HepG2 (cell line): ENCODE data around the gene NACC2. TPM values are rescaled to one million over a fixed set of nuclear protein-coding genes. Genes with fewer than 3 reads are reported as not detected.

Source experiments
- ATAC-seq: fragments of 200-7000 bp; cut with Tn5 transposase; 3 replicates; pipeline ENCODE4 v1.9.1; 2020; ENCODE audit warnings: mild to moderate bottlenecking, moderate library complexity
- BruUV-seq: library from RNA; stranded (reverse); fragments of 400-500 nt; replicated peaks from 2 replicates; lab custom pipeline; 2021; lab: Mats Ljungman, UMichigan
- CTCF ChIA-PET: fragments of 300-600 bp; formaldehyde crosslinking; extraction: SDS; loops from one replicate; lab custom pipeline; 2021; ENCODE audit warnings: low total read pairs, inconsistent platforms, low intra/inter-chr PET ratio; lab: Yijun Ruan, JAX
- POLR2A ChIA-PET: fragments of 350-600 bp; sonication (Branson Sonifier 250); formaldehyde crosslinking; loops from one replicate; lab custom pipeline; 2020; ENCODE audit warnings: antibody characterized with exemption, inconsistent platforms; lab: Yijun Ruan, JAX
- DNase-seq: peaks from one replicate; pipeline ENCODE4 v3.0.0-alpha.2; 2015; ENCODE audit warnings: low spot score
- FAIRE-seq: peaks from 3 replicates; lab custom pipeline; 2011; peaks lifted over from hg19 to GRCh38; lab: Jason Lieb, UNC
- H2AFZ ChIP-seq: one replicate; pipeline ENCODE4 v1.6.1; 2011; ENCODE audit warnings: low read length, inconsistent platforms
- H3K27ac ChIP-seq: fragments of 300-600 bp; 3 replicates; pipeline ENCODE4 v1.8.0; 2011; ENCODE audit warnings: mixed run types, mild to moderate bottlenecking, mixed read lengths, low read length, inconsistent platforms; ENCODE audit not compliant: insufficient read depth; ENCODE audit errors: extremely low read length
- H3K27me3 ChIP-seq, 2 experiments: fragments of 200-600 bp in 1 of 2; 2 replicates in 1 of 2; 3 replicates in 1 of 2; pipeline versions ENCODE4 v1.6.0 to v1.8.0; 2011; ENCODE audit warnings: low read length in 2 of 2, mild to moderate bottlenecking in 2 of 2, moderate library complexity in 2 of 2, inconsistent platforms in 1 of 2; ENCODE audit not compliant: insufficient read depth in 2 of 2, control insufficient read depth in 1 of 2
- H3K36me3 ChIP-seq, 2 experiments: fragments of 200-600 bp in 1 of 2; replicated peaks in 1 of 2; 2 replicates in 1 of 2; 3 replicates in 1 of 2; pipeline versions ENCODE4 v1.5.1 to v1.8.0; 2011; ENCODE audit warnings: low read length in 2 of 2, inconsistent platforms in 1 of 2; ENCODE audit not compliant: insufficient read depth in 2 of 2, control insufficient read depth in 1 of 2
- H3K4me1 ChIP-seq: 2 replicates; pipeline ENCODE4 v1.5.1; 2012; ENCODE audit warnings: low read length, inconsistent platforms; ENCODE audit not compliant: insufficient read depth
- H3K4me2 ChIP-seq: 2 replicates; pipeline ENCODE4 v1.6.0; 2011; ENCODE audit warnings: low read depth, low read length, inconsistent platforms
- H3K4me3 ChIP-seq, 3 experiments: fragments of 200-600 bp in 1 of 3; sonication (generic), shearing (Covaris generic) in 1 of 3; replicated peaks in 1 of 3; 2 replicates each; pipeline ENCODE4 v1.5.1; 2011 to 2016; ENCODE audit warnings: low read length in 3 of 3, inconsistent platforms in 2 of 3, low read depth in 2 of 3, mild to moderate bottlenecking in 2 of 3, control low read depth in 1 of 3, mixed read lengths in 1 of 3; ENCODE audit not compliant: insufficient read depth in 1 of 3
- H3K79me2 ChIP-seq: one replicate; pipeline ENCODE4 v1.6.1; 2011; ENCODE audit warnings: low read length, inconsistent platforms; ENCODE audit not compliant: insufficient read depth
- H3K9ac ChIP-seq: 2 replicates; pipeline ENCODE4 v1.6.0; 2011; ENCODE audit warnings: mild to moderate bottlenecking, low read depth, low read length, inconsistent platforms; ENCODE audit not compliant: insufficient read depth
- H3K9me3 ChIP-seq: 2 replicates; pipeline ENCODE4 v1.5.1; 2012; ENCODE audit warnings: mild to moderate bottlenecking, low read length
- H4K20me1 ChIP-seq: 2 replicates; pipeline ENCODE4 v1.6.0; 2011; ENCODE audit warnings: inconsistent platforms, mild to moderate bottlenecking, low read length, moderate library complexity; ENCODE audit not compliant: insufficient read depth
- AGO1 ChIP-seq: fragments of 200-400 bp; formaldehyde crosslinking; IDR thresholded peaks from 2 replicates; pipeline ENCODE4 v1.6.1; 2017; ENCODE audit warnings: mild to moderate bottlenecking, low read depth, low read length, moderate library complexity; ENCODE audit not compliant: poor library complexity, severe bottlenecking
- CENPT ChIP-seq: sonication (generic); formaldehyde crosslinking; IDR thresholded peaks from 2 replicates; pipeline ENCODE4 v1.8.0; 2022; ENCODE audit warnings: low read depth, mild to moderate bottlenecking, moderate library complexity, missing genetic modification reagents
- GTF2F1 ChIP-seq: fragments of 150-350 bp; IDR thresholded peaks from 2 replicates; pipeline ENCODE4 v1.6.1; 2014; ENCODE audit warnings: low read length
- NFAT5 ChIP-seq: sonication (generic); formaldehyde crosslinking; IDR thresholded peaks from 2 replicates; pipeline ENCODE4 v1.4.0; 2020; ENCODE audit warnings: missing genetic modification reagents
- NR0B2 ChIP-seq: sonication (generic); formaldehyde crosslinking; IDR thresholded peaks from 2 replicates; pipeline ENCODE4 v1.4.0; 2020; ENCODE audit warnings: mild to moderate bottlenecking, missing genetic modification reagents
- RFX3 ChIP-seq: IDR thresholded peaks from 2 replicates; pipeline ENCODE4 v1.6.1; 2016; ENCODE audit warnings: missing biosample characterization, missing genetic modification reagents
- THYN1 ChIP-seq: sonication (generic); formaldehyde crosslinking; IDR thresholded peaks from 2 replicates; pipeline ENCODE4 v1.8.1; 2023; ENCODE audit warnings: low read depth, mild to moderate bottlenecking, moderate library complexity, missing genetic modification reagents, borderline replicate concordance
- ZBTB14 ChIP-seq: sonication (generic); formaldehyde crosslinking; IDR thresholded peaks from 2 replicates; pipeline ENCODE4 v1.4.0; 2020; ENCODE audit warnings: missing genetic modification reagents
- ZNF138 ChIP-seq: sonication (generic); formaldehyde crosslinking; IDR thresholded peaks from 2 replicates; pipeline ENCODE4 v1.5.0; 2020; ENCODE audit warnings: mild to moderate bottlenecking, low read depth, missing genetic modification reagents
- ZNF264 ChIP-seq: sonication (generic); formaldehyde crosslinking; IDR thresholded peaks from 2 replicates; pipeline ENCODE4 v1.4.0; 2020; ENCODE audit warnings: missing genetic modification reagents
- ZNF687 ChIP-seq: sonication (generic); formaldehyde crosslinking; IDR thresholded peaks from 2 replicates; pipeline ENCODE4 v1.5.1; 2020; ENCODE audit warnings: mild to moderate bottlenecking, missing genetic modification reagents, moderate library complexity
- WGBS: methylation state at CpG from one replicate; pipeline ENCODE4 v1.1.6; 2017; ENCODE audit warnings: low lambda C conversion rate; 5-methylcytosine and 5-hydroxymethylcytosine counted together
- in situ Hi-C: cut with HindIII; loops from 2 replicates; pipeline ENCODE4 v1.10.0; 2017; ENCODE audit warnings: low pct_unique_long_range_greater_than_20kb; ENCODE audit not compliant: extremely low pct_ligation_motif_present
- intact Hi-C: fragments of 100-400 bp; cut with micrococcal nuclease; formaldehyde crosslinking; loops from one replicate; pipeline ENCODE4 v1.10.0; 2022; ENCODE audit not compliant: unreplicated experiment
- polyA plus RNA-seq, 8 experiments: library from polyadenylated mRNA; depleted of rRNA in 3 of 8; stranded (reverse) in 7 of 8; unstranded in 1 of 8; fragments of >200 nt; fragmentation: Illumina TruSeq in 4 of 8; extraction: Trizol in 4 of 8; gene quantifications; 2 replicates each; pipeline versions ENCODE4 v1.2.1 to v1.2.3, GENCODE V29; 2011 to 2016; ENCODE audit warnings: low read depth in 4 of 8, missing spikeins in 1 of 8, mixed read lengths in 1 of 8; ENCODE audit not compliant: insufficient read depth in 1 of 8
- total RNA-seq, 5 experiments: library from RNA; depleted of rRNA; stranded (reverse); fragments of >200 nt; fragmentation: Illumina TruSeq; extraction: Trizol; gene quantifications; 2 replicates each; pipeline ENCODE4 v1.2.3, GENCODE V29; 2016; ENCODE audit warnings: low read depth in 1 of 5
- TF ChIP-seq, protein P1 (sequence below): sonication (generic); formaldehyde crosslinking; IDR thresholded peaks from 2 replicates; pipeline ENCODE4 v1.5.1; 2020; ENCODE audit warnings: missing genetic modification reagents, mild to moderate bottlenecking, borderline replicate concordance

The NACC2 gene
- total and polyA plus RNA-seq, 2 of the 13 experiments (the other 11 are each of a cell fraction or from before 2014, with no cell fraction given) = 5.9 to 12.3 TPM

- peaks cover 29% of the 10 kb centered on the region for H3K79me2 ChIP-seq
- ChIA-PET CTCF (no interaction called here), POLR2A (no interaction called here)
- FAIRE-seq (no peak), ATAC-seq (no peak), DNase-seq (no peak)
- no peak overlapping the region for H3K4me2 ChIP-seq
- H4K20me1 ChIP-seq = no peaks in the 10 kb centered on the region
- no peak overlapping the region for H2AFZ ChIP-seq
- in situ Hi-C loops (no loop called here), intact Hi-C loops (no loop called here)
- H3K4me3 ChIP-seq = no peak overlapping the region
- no peak overlapping the region for H3K9ac ChIP-seq
- H3K9me3 ChIP-seq = no peaks in the 10 kb centered on the region
- peaks cover 8 to 34% of the 10 kb centered on the region in 2 experiments; a peak in 4 of 5 replicates for H3K36me3 ChIP-seq
- H3K27ac ChIP-seq = no peak overlapping the region
- 98% methylated on average over 8 of the region's 8 CpGs for WGBS
- BruUV-seq = no TSS peak
- no peaks in the 10 kb centered on the region for H3K4me1 ChIP-seq
- no peaks in the 10 kb centered on the region for H3K27me3 ChIP-seq
- TF ChIP-seq NR0B2 (CRISPR knock-in tag) (no peak), ZNF138 (CRISPR knock-in tag) (no peak), ZNF687 (CRISPR knock-in tag) (no peak), ZNF264 (CRISPR knock-in tag) (no peak), AGO1 (no peak), CENPT (CRISPR knock-in tag) (no peak), ZBTB14 (CRISPR knock-in tag) (no peak), GTF2F1 (no peak), RFX3 (CRISPR knock-in tag) (no peak), NFAT5 (CRISPR knock-in tag) (no peak), THYN1 (CRISPR knock-in tag) (no peak)
- TF ChIP-seq, protein P1, sequence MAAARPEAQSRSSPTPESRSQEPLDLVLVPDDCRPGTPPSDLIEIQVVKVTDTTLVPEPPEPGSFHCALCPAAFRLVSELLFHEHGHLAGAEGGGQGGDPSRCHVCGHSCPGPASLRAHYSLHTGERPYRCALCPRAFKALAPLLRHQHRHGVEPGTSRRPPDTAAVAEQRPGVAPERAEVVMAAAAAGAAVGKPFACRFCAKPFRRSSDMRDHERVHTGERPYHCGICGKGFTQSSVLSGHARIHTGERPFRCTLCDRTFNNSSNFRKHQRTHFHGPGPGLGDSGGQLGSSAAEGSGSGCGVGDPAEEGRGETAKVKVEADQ (CRISPR knock-in tag) = no peak
These were observed 64.0 kb downstream of the NACC2 start for GRCh38 chr9:136031094-136031493.
